ENCODE results near the gene ANKRD34A. TPM values are rescaled to one million over a fixed set of nuclear protein-coding genes. Genes with fewer than 3 reads are reported as not detected.

Gene ANKRD34A
- total RNA-seq, 1 experiment from 2014 or later: 0.22 TPM

DNA sequence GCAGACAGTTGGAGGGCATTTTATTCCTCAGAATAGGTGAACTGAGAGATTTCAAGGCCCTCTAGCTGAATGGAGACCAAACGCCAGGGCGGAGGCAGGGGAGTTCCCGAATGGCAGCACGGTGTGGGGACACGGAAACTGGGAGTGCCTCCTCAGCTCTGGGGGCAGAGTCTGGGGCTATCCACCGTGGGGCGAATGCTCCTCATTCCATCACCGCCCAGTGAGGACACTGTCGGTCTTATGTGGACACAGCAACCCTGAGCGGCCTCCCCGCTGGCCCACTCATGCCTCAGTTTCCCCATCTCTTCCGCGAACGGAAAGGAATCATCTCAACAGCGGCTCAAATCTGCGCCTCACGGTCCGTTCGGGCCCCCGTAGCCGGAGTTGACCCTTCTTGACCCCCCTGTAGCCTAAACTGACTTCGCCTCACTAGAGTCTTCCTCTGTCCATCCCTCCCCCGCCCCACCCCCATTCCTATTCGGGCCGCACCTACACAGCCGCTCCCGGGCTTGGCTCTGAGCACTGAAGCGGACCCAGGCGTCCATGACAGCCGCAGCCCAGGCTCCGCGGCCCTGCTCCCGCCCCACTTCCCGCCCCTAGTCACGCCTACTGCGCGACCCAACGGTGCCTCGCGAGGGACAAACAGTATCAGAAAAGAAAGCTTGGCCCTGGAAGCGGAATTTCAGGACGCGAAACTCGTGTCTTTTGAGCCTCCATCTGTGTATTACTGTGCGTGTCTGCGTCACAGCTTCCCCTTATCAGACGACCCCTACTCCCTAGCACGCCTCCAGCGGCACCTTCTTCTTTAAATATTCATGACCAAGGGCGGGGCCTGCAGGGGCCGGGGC is 46.0 kb downstream of the ANKRD34A start, which contains the start of gene PEX11B:
PEX11B (minus strand) TSS at position 574 of the 848 bp plus-strand sequence; CDS start at position 545, 29 bp downstream.
- peak within 1 kb of the TSS; percentile 86 for H3K4me3 Mint-ChIP-seq

DNA sequence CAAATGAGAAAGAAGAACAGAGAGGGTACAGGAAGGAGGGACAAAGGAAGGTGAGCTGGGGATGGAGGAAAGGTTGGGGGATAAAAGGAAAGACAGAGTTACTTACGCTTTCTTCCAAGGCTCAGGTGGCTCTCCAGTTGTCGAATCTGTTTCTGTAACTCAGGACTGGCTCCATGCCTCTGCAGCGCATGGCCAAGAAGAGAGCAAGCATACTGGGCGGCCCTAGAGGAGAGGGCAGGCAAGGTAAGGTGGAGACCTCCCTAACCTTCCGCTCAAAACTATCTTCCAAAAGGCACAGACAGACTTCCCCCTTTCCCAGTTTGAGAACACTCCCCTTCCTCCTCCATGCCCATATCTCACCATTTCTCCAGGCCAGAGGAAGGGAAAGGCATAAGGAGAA is 46.8 kb downstream of the ANKRD34A start:
- no peaks in the 10 kb centered on the region for H3K9me3 Mint-ChIP-seq
- H3K4me1 Mint-ChIP-seq: peaks cover 19% of the 10 kb centered on the region
- ATAC-seq: 0 out of 2 replicates have a peak, but pooled peaks have one; percentile 4
- no peak overlapping the region for H3K27ac Mint-ChIP-seq
- peaks cover 10% of the 10 kb centered on the region for H3K27me3 Mint-ChIP-seq (ENCODE audit: low read depth)
- no peak for DNase-seq (ENCODE audit: low spot score)
- ChIA-PET POLR2A (interaction anchor here (0.5 kb wide), 1 partner anchor 66 kb away, joined by 3 read pairs; no protein-coding TSS in a partner anchor), CTCF (interaction anchor here (2.0 to 3.0 kb wide), 3 partner anchors 8 to 26 kb away, joined by 11 to 17 read pairs (median 14); partner anchors contain the start of genes ITGA10 and RBM8A)
- H3K4me3 Mint-ChIP-seq: peak overlapping the region; percentile 86
- no peaks in the 10 kb centered on the region for H3K36me3 Mint-ChIP-seq
- TF ChIP-seq JAZF1 (CRISPR knock-in tag; IDR thresholded peaks at IDR 0.05) (no peak), ZBTB21 (CRISPR knock-in tag; IDR thresholded peaks at IDR 0.05; ENCODE audit: borderline replicate concordance) (no peak), ZNF423 (CRISPR knock-in tag; IDR thresholded peaks at IDR 0.05) (no peak), SOX15 (CRISPR knock-in tag; IDR thresholded peaks at IDR 0.05) (no peak), NFYB (CRISPR knock-in tag; conservative IDR thresholded peaks at IDR 0.05; ENCODE audit: low read depth) (no peak), ZNF219 (CRISPR knock-in tag; IDR thresholded peaks at IDR 0.05; ENCODE audit: borderline replicate concordance) (no peak)
- TF ChIP-seq, protein P1, sequence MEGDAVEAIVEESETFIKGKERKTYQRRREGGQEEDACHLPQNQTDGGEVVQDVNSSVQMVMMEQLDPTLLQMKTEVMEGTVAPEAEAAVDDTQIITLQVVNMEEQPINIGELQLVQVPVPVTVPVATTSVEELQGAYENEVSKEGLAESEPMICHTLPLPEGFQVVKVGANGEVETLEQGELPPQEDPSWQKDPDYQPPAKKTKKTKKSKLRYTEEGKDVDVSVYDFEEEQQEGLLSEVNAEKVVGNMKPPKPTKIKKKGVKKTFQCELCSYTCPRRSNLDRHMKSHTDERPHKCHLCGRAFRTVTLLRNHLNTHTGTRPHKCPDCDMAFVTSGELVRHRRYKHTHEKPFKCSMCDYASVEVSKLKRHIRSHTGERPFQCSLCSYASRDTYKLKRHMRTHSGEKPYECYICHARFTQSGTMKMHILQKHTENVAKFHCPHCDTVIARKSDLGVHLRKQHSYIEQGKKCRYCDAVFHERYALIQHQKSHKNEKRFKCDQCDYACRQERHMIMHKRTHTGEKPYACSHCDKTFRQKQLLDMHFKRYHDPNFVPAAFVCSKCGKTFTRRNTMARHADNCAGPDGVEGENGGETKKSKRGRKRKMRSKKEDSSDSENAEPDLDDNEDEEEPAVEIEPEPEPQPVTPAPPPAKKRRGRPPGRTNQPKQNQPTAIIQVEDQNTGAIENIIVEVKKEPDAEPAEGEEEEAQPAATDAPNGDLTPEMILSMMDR (IDR thresholded peaks at IDR 0.05): no peak
- TF ChIP-seq, protein P2, sequence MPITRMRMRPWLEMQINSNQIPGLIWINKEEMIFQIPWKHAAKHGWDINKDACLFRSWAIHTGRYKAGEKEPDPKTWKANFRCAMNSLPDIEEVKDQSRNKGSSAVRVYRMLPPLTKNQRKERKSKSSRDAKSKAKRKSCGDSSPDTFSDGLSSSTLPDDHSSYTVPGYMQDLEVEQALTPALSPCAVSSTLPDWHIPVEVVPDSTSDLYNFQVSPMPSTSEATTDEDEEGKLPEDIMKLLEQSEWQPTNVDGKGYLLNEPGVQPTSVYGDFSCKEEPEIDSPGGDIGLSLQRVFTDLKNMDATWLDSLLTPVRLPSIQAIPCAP (CRISPR knock-in tag; IDR thresholded peaks at IDR 0.05): no peak
- TF ChIP-seq, protein P3, sequence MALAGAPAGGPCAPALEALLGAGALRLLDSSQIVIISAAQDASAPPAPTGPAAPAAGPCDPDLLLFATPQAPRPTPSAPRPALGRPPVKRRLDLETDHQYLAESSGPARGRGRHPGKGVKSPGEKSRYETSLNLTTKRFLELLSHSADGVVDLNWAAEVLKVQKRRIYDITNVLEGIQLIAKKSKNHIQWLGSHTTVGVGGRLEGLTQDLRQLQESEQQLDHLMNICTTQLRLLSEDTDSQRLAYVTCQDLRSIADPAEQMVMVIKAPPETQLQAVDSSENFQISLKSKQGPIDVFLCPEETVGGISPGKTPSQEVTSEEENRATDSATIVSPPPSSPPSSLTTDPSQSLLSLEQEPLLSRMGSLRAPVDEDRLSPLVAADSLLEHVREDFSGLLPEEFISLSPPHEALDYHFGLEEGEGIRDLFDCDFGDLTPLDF (CRISPR knock-in tag; IDR thresholded peaks at IDR 0.05): no peak

More for the DNA sequence above, 46.0 kb downstream of the ANKRD34A start, which contains the start of gene PEX11B:
- peaks cover 19% of the 10 kb centered on the region for H3K4me1 Mint-ChIP-seq
- ATAC-seq (peak; percentile 89), DNase-seq (ENCODE audit: low spot score) (peak; percentile 87)
- peaks cover 10% of the 10 kb centered on the region for H3K27me3 Mint-ChIP-seq (ENCODE audit: low read depth)
- POLR2A ChIA-PET: interaction anchor here (0.5 to 1.2 kb wide), 4 partner anchors 9 to 67 kb away, joined by 3 to 10 read pairs (median 4); partner anchors contain the start of gene RBM8A
- CTCF ChIA-PET: interaction anchor here (1.0 to 3.0 kb wide), 11 partner anchors 9 to 73 kb away, joined by 3 to 17 read pairs (median 4); partner anchors contain the start of genes ITGA10, LIX1L, NUDT17 and RBM8A
- no peaks in the 10 kb centered on the region for H3K9me3 Mint-ChIP-seq
- TF ChIP-seq ZNF232 (CRISPR knock-in tag; IDR thresholded peaks at IDR 0.05) (no peak), ZNF219 (CRISPR knock-in tag; IDR thresholded peaks at IDR 0.05; ENCODE audit: borderline replicate concordance) (no peak), ZNF423 (CRISPR knock-in tag; IDR thresholded peaks at IDR 0.05) (no peak), NR3C1 (CRISPR knock-in tag; conservative IDR thresholded peaks at IDR 0.05; ENCODE audit: low read depth) (no peak), NFE2L1 (CRISPR knock-in tag; IDR thresholded peaks at IDR 0.05) (peak; percentile 37; the same call in 1 of the 2 replicates), FOXP1 (CRISPR knock-in tag; IDR thresholded peaks at IDR 0.05; ENCODE audit: borderline replicate concordance) (0 out of 2 replicates have a peak, but pooled peaks have one; percentile 65), SP1 (CRISPR knock-in tag; conservative IDR thresholded peaks at IDR 0.05) (peak; percentile 77)
- TF ChIP-seq, protein P3 (CRISPR knock-in tag; IDR thresholded peaks at IDR 0.05): no peak
- TF ChIP-seq, protein P4, sequence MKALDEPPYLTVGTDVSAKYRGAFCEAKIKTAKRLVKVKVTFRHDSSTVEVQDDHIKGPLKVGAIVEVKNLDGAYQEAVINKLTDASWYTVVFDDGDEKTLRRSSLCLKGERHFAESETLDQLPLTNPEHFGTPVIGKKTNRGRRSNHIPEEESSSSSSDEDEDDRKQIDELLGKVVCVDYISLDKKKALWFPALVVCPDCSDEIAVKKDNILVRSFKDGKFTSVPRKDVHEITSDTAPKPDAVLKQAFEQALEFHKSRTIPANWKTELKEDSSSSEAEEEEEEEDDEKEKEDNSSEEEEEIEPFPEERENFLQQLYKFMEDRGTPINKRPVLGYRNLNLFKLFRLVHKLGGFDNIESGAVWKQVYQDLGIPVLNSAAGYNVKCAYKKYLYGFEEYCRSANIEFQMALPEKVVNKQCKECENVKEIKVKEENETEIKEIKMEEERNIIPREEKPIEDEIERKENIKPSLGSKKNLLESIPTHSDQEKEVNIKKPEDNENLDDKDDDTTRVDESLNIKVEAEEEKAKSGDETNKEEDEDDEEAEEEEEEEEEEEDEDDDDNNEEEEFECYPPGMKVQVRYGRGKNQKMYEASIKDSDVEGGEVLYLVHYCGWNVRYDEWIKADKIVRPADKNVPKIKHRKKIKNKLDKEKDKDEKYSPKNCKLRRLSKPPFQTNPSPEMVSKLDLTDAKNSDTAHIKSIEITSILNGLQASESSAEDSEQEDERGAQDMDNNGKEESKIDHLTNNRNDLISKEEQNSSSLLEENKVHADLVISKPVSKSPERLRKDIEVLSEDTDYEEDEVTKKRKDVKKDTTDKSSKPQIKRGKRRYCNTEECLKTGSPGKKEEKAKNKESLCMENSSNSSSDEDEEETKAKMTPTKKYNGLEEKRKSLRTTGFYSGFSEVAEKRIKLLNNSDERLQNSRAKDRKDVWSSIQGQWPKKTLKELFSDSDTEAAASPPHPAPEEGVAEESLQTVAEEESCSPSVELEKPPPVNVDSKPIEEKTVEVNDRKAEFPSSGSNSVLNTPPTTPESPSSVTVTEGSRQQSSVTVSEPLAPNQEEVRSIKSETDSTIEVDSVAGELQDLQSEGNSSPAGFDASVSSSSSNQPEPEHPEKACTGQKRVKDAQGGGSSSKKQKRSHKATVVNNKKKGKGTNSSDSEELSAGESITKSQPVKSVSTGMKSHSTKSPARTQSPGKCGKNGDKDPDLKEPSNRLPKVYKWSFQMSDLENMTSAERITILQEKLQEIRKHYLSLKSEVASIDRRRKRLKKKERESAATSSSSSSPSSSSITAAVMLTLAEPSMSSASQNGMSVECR (CRISPR knock-in tag; IDR thresholded peaks at IDR 0.05; ENCODE audit: borderline replicate concordance): 0 out of 2 replicates have a peak, but pooled peaks have one; percentile 34
- TF ChIP-seq, protein P5, sequence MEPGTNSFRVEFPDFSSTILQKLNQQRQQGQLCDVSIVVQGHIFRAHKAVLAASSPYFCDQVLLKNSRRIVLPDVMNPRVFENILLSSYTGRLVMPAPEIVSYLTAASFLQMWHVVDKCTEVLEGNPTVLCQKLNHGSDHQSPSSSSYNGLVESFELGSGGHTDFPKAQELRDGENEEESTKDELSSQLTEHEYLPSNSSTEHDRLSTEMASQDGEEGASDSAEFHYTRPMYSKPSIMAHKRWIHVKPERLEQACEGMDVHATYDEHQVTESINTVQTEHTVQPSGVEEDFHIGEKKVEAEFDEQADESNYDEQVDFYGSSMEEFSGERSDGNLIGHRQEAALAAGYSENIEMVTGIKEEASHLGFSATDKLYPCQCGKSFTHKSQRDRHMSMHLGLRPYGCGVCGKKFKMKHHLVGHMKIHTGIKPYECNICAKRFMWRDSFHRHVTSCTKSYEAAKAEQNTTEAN (CRISPR knock-in tag; IDR thresholded peaks at IDR 0.05): 0 out of 2 replicates have a peak, but pooled peaks have one; percentile 41
- TF ChIP-seq, protein P6, sequence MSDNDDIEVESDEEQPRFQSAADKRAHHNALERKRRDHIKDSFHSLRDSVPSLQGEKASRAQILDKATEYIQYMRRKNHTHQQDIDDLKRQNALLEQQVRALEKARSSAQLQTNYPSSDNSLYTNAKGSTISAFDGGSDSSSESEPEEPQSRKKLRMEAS (CRISPR knock-in tag; IDR thresholded peaks at IDR 0.05): 0 out of 2 replicates have a peak, but pooled peaks have one; percentile 10
- peaks cover 5% of the 10 kb centered on the region; the same call in 1 of the 2 replicates for H3K36me3 Mint-ChIP-seq
- H3K27ac Mint-ChIP-seq: peak within 1 kb of the TSS; percentile 78
